ENCODE measurements around the gene KIF20A. TPM values are rescaled to one million over a fixed set of nuclear protein-coding genes. Genes with fewer than 3 reads are reported as not detected.

KIF20A gene
- total and polyA plus RNA-seq, 8 donors = 1.6 to 106 (median 42.6) TPM

- no peak overlapping the region for H3K27ac ChIP-seq
- intact Hi-C loops (cut with DNase I) = no loop called here
- peaks cover 0 to 8% of the 10 kb centered on the region in 2 donors for H3K4me1 ChIP-seq
- DNase-seq (no peak), ATAC-seq (no peak)
- no peak overlapping the region for H3K4me3 ChIP-seq
- H3K9me3 ChIP-seq = peaks cover 0 to 4% of the 10 kb centered on the region in 2 donors
- no peaks in the 10 kb centered on the region for H3K36me3 ChIP-seq
- TF ChIP-seq CTCF (IDR thresholded peaks at IDR 0.05) = no peak
- no peaks in the 10 kb centered on the region for H3K27me3 ChIP-seq
Measured at GRCh38 chr5:138226910-138227309, 48.0 kb downstream of the KIF20A start.

- peaks cover 0 to 4% of the 10 kb centered on the region in 2 donors for H3K9me3 ChIP-seq
- no peaks in the 10 kb centered on the region for H3K36me3 ChIP-seq
- peaks cover 0 to 7% of the 10 kb centered on the region in 2 donors for H3K27me3 ChIP-seq
- DNase-seq = no peak
- H3K4me1 ChIP-seq = no peaks in the 10 kb centered on the region
- no peak overlapping the region for H3K4me3 ChIP-seq
- H3K27ac ChIP-seq = no peak overlapping the region
- no peak for TF ChIP-seq CTCF (IDR thresholded peaks at IDR 0.05)
- ATAC-seq = no peak
- intact Hi-C loops (cut with DNase I) = no loop called here
Measured at GRCh38 chr5:138229387-138229786, 50.5 kb downstream of the KIF20A start.

GRCh38 chr5:138230261-138230660, 51.3 kb downstream of the KIF20A start:
- intact Hi-C loops (cut with DNase I) = no loop called here
- no peak for TF ChIP-seq CTCF (IDR thresholded peaks at IDR 0.05)
- ATAC-seq (peak; percentile 50), DNase-seq (no peak)
- Histone ChIP-seq H3K36me3 (no peaks in the 10 kb centered on the region), H3K27ac (no peak overlapping the region), H3K4me1 (no peaks in the 10 kb centered on the region), H3K4me3 (no peak overlapping the region), H3K27me3 (peaks cover 0 to 7% of the 10 kb centered on the region in 2 donors), H3K9me3 (peaks cover 0 to 4% of the 10 kb centered on the region in 2 donors)

- Histone ChIP-seq H3K27me3 (peaks cover 0 to 7% of the 10 kb centered on the region in 2 donors), H3K36me3 (no peaks in the 10 kb centered on the region), H3K4me1 (no peaks in the 10 kb centered on the region), H3K27ac (no peak overlapping the region), H3K9me3 (peaks cover 0 to 2% of the 10 kb centered on the region in 2 donors), H3K4me3 (no peak overlapping the region)
- ATAC-seq (peak; percentile 72), DNase-seq (no peak)
- intact Hi-C loops (cut with DNase I) = no loop called here
- no peak for TF ChIP-seq CTCF (IDR thresholded peaks at IDR 0.05)
Measured at GRCh38 chr5:138230981-138231589, 52.2 kb downstream of the KIF20A start.

GRCh38 chr5:138233280-138233679, 54.4 kb downstream of the KIF20A start:
- no peak for TF ChIP-seq CTCF (IDR thresholded peaks at IDR 0.05)
- no peak for ATAC-seq
- Histone ChIP-seq H3K36me3 (no peaks in the 10 kb centered on the region), H3K27ac (no peak overlapping the region), H3K4me1 (no peaks in the 10 kb centered on the region), H3K4me3 (no peak overlapping the region), H3K27me3 (peaks cover 0 to 12% of the 10 kb centered on the region in 2 donors), H3K9me3 (no peaks in the 10 kb centered on the region)
- intact Hi-C loops (cut with DNase I) = no loop called here
- DNase-seq = no peak

All from left lung (tissue), 10 donors.